Parathyroid adenoma (tissue), 2 donors: ENCODE measurements around the gene USP4.
A peak's percentile ranks its signal among the peaks of the same experiment; 100 is the strongest.
"Not testable (repeated sequence)": the region's sequence is repeated elsewhere in the genome, so short reads cannot be mapped to it uniquely, and the experiment has no call there.

Experiments
- H2AFZ ChIP-seq: fragments of 300-600 bp; sonication (generic); one replicate; pipeline ENCODE4 v1.7.0; 2017; ENCODE audit warnings: antibody characterized with exemption, mild to moderate bottlenecking
- H3K27ac ChIP-seq: fragments of 300-600 bp; sonication (generic); one replicate; pipeline ENCODE4 v1.7.0; 2017
- H3K27me3 ChIP-seq: fragments of 300-600 bp; sonication (generic); one replicate; pipeline ENCODE4 v1.7.0; 2017; ENCODE audit warnings: low read length; ENCODE audit not compliant: control insufficient read depth, insufficient read depth
- H3K36me3 ChIP-seq: fragments of 300-600 bp; sonication (generic); one replicate; pipeline ENCODE4 v1.7.0; 2017; ENCODE audit warnings: low read length; ENCODE audit not compliant: control insufficient read depth, insufficient read depth
- H3K4me1 ChIP-seq: fragments of 300-600 bp; sonication (generic); one replicate; pipeline ENCODE4 v1.7.0; 2017; ENCODE audit warnings: control low read depth
- H3K4me2 ChIP-seq: fragments of 300-600 bp; sonication (generic); one replicate; pipeline ENCODE4 v1.7.0; 2017; ENCODE audit warnings: low read length
- H3K4me3 ChIP-seq: fragments of 300-600 bp; sonication (generic); one replicate; pipeline ENCODE4 v1.7.0; 2017; ENCODE audit warnings: low read depth, low read length
- H3K79me2 ChIP-seq: fragments of 300-600 bp; sonication (generic); one replicate; pipeline ENCODE4 v1.7.0; 2017; ENCODE audit warnings: control low read depth
- H3K9ac ChIP-seq: fragments of 300-600 bp; sonication (generic); one replicate; pipeline ENCODE4 v1.7.0; 2017; ENCODE audit warnings: mild to moderate bottlenecking
- H3K9me3 ChIP-seq: fragments of 300-600 bp; sonication (generic); one replicate; pipeline ENCODE4 v1.7.0; 2017; ENCODE audit warnings: low read length; ENCODE audit not compliant: control insufficient read depth
- CTCF ChIP-seq: fragments of 300-600 bp; sonication (generic); IDR thresholded peaks from one replicate; pipeline ENCODE4 v1.7.0; 2017; ENCODE audit warnings: antibody characterized with exemption, mild to moderate bottlenecking
- donor health status: primary hyperparathyroidism.

The USP4 gene

DNA sequence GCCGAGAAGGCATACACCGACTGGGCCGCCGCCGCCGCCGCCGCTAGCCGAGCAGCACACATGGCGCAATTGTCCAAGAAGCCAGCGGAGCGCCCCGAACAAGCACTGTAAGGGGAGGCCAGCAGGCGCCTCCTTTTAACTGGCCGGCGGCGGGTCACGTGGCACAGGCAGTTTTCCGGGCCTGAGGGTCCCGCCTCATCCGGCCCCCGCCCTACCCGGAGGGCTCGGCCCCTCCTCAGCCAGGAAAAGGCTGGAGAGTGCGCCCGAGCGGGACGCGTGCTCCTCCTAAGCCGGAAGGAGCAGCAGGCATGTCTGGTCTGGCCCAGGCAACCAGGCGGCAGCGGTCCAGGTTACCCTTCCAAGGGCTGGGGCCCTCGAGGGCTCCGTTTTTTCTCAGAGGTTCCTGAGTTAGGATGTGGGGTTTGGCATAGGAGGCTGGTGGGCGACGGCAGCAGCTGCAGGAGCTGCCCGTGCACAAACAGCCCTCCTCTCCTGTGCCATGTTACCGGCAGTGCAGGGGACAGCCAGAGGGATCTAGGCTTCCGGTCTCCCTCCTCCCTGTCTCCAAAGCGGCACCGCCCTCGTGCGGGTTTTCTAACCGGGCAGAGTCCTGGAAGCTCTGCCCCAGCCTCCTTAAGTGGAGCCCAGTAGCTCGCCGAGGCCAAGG lies 18.5 kb upstream of the USP4 start, which contains the start of gene GPX1:
Gene GPX1, minus strand, starts transcription at position 137 of the 667 bp plus-strand sequence. Its CDS starts 75 bp downstream, at position 62.
- Histone ChIP-seq H3K36me3 (no peaks in the 10 kb centered on the region), H3K4me2 (peak within 1 kb of the TSS; percentile 33), H2AFZ (peak within 1 kb of the TSS; percentile 79), H3K27ac (peak within 1 kb of the TSS; percentile 78), H3K27me3 (no peaks in the 10 kb centered on the region), H3K79me2 (peaks cover 9% of the 10 kb centered on the region), H3K9ac (peak within 1 kb of the TSS; percentile 92), H3K9me3 (no peaks in the 10 kb centered on the region), H3K4me3 (peak within 1 kb of the TSS; percentile 38), H3K4me1 (peaks cover 3% of the 10 kb centered on the region)
- no peak for TF ChIP-seq CTCF

GRCh38 chr3:49357443-49358216 lies 17.8 kb upstream of the USP4 start:
- H3K79me2 ChIP-seq, H3K9me3 ChIP-seq, H3K4me1 ChIP-seq, H3K27me3 ChIP-seq, H3K36me3 ChIP-seq: not testable (repeated sequence)
- peak overlapping the region; percentile 92 for H3K9ac ChIP-seq
- peak overlapping the region; percentile 79 for H2AFZ ChIP-seq
- peak overlapping the region; percentile 78 for H3K27ac ChIP-seq
- H3K4me2 ChIP-seq = peak overlapping the region; percentile 33
- peak overlapping the region; percentile 38 for H3K4me3 ChIP-seq

GRCh38 chr3:49357095-49357442 lies 17.2 kb upstream of the USP4 start:
- H3K9me3 ChIP-seq, H3K4me1 ChIP-seq, H3K9ac ChIP-seq, H3K79me2 ChIP-seq, H3K36me3 ChIP-seq, H3K27me3 ChIP-seq, H2AFZ ChIP-seq, H3K4me2 ChIP-seq: not testable (repeated sequence)
- Histone ChIP-seq H3K4me3 (peak overlapping the region; percentile 38), H3K27ac (peak overlapping the region; percentile 78)

DNA sequence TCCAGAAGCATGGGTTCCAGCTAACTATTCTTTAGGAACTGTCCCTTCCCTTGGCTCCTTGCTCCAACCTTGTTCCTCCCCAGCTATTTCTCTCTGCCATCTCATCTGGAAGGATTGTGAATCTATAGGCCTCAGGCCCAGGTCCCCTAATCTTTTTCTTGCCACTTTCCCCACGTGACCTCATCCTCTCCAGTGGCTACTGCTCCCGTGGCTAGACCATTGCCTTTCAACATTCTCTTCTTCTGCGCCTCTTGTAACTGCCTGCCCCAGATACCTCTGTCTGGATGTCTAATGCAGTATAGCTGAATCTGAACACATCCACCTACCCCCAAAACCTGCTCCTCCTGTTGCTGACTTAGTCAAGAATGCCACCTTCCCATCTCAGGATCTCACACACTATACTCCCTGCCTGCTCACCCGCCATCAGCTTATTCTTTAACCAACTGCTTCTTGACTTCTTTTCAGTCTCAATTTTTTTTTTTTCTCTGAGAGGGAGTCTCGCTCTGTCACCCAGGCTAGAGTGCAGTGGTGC lies 13.1 kb upstream of the USP4 start:
- Histone ChIP-seq H3K27me3 (no peaks in the 10 kb centered on the region), H3K9me3 (no peaks in the 10 kb centered on the region), H3K4me2 (no peak overlapping the region), H2AFZ (no peak overlapping the region), H3K79me2 (peaks cover 3% of the 10 kb centered on the region), H3K4me1 (peaks cover 14% of the 10 kb centered on the region), H3K27ac (no peak overlapping the region), H3K4me3 (no peak overlapping the region), H3K36me3 (no peaks in the 10 kb centered on the region), H3K9ac (no peak overlapping the region)
- no peak for TF ChIP-seq CTCF

GRCh38 chr3:49352281-49352680 lies 12.4 kb upstream of the USP4 start:
- H3K4me1 ChIP-seq = peaks cover 14% of the 10 kb centered on the region

More at GRCh38 chr3:49352281-49352680, 12.4 kb upstream of the USP4 start:
- TF ChIP-seq CTCF = no peak
- Histone ChIP-seq H3K4me3 (no peak overlapping the region), H3K36me3 (no peaks in the 10 kb centered on the region), H2AFZ (no peak overlapping the region), H3K27ac (no peak overlapping the region), H3K79me2 (peaks cover 3% of the 10 kb centered on the region), H3K27me3 (no peaks in the 10 kb centered on the region), H3K9me3 (no peaks in the 10 kb centered on the region), H3K4me2 (no peak overlapping the region), H3K9ac (no peak overlapping the region)
